H1 (cell line): Measurements from ENCODE around the gene GDPD5. TPM values are rescaled to one million over a fixed set of nuclear protein-coding genes. Genes with fewer than 3 reads are reported as not detected.
A peak's percentile ranks its signal among the peaks of the same experiment; 100 is the strongest.

Experiments used
- CTCF ChIA-PET: fragments of 300-600 bp; sonication (Branson Sonifier 250); formaldehyde crosslinking; loops from one replicate; lab custom pipeline; 2021; ENCODE audit not compliant: partially characterized antibody; lab: Charles Lee
- POLR2A ChIA-PET: fragments of 300-600 bp; sonication (Branson Sonifier 250); formaldehyde crosslinking; loops from one replicate; lab custom pipeline; 2021; ENCODE audit warnings: inconsistent platforms; ENCODE audit not compliant: partially characterized antibody; lab: Charles Lee
- DNase-seq, 2 experiments: peaks; one replicate each; pipeline versions ENCODE4 v3.0.0 to v3.0.0-alpha.2; 2010 to 2022; ENCODE audit warnings: low spot score in 2 of 2, low read depth in 1 of 2, mixed read lengths in 1 of 2
- FAIRE-seq: peaks from 2 replicates; lab custom pipeline; 2011; peaks lifted over from hg19 to GRCh38; lab: Jason Lieb, UNC
- H2AFZ ChIP-seq: 2 replicates; pipeline ENCODE4 v1.8.1; 2012; ENCODE audit warnings: low read length, inconsistent platforms
- H2AK5ac ChIP-seq: 2 replicates; pipeline ENCODE4 v1.6.1; 2013; ENCODE audit warnings: low read depth, low read length
- H2BK120ac ChIP-seq: replicated peaks from 2 replicates; pipeline ENCODE3; 2013; ENCODE audit warnings: low read depth, low read length, inconsistent platforms
- H2BK12ac ChIP-seq: 2 replicates; pipeline ENCODE4 v1.6.1; 2013; ENCODE audit warnings: low read depth, low read length
- H2BK15ac ChIP-seq: 2 replicates; pipeline ENCODE4 v1.6.1; 2013; ENCODE audit warnings: low read length
- H2BK20ac ChIP-seq: 2 replicates; pipeline ENCODE4 v1.6.1; 2013; ENCODE audit warnings: low read length
- H2BK5ac ChIP-seq: 2 replicates; pipeline ENCODE4 v1.6.1; 2013; ENCODE audit warnings: low read depth, low read length
- H3K14ac ChIP-seq: 2 replicates; pipeline ENCODE4 v1.6.1; 2013; ENCODE audit warnings: inconsistent platforms; ENCODE audit not compliant: insufficient read length
- H3K18ac ChIP-seq: 2 replicates; pipeline ENCODE4 v1.6.1; 2013; ENCODE audit warnings: low read length; ENCODE audit errors: extremely low read depth
- H3K23ac ChIP-seq: 2 replicates; pipeline ENCODE4 v1.6.1; 2013; ENCODE audit warnings: inconsistent platforms; ENCODE audit not compliant: insufficient read length
- H3K23me2 ChIP-seq: 2 replicates; pipeline ENCODE4 v1.6.1; 2013; ENCODE audit warnings: low read depth, low read length
- H3K27ac ChIP-seq: 2 replicates; pipeline ENCODE4 v1.6.1; 2011; ENCODE audit warnings: low read depth, low read length, inconsistent platforms
- H3K27me3 ChIP-seq, 4 experiments: replicated peaks in 1 of 4; 1 replicate in 1 of 4; 2 replicates in 3 of 4; pipeline versions ENCODE4 v1.6.1 to v1.8.1; 2011 to 2013; ENCODE audit warnings: low read length in 3 of 4, mild to moderate bottlenecking in 3 of 4, inconsistent platforms in 2 of 4, mixed read lengths in 2 of 4, moderate library complexity in 1 of 4; ENCODE audit not compliant: control insufficient read depth in 3 of 4, insufficient read depth in 3 of 4; ENCODE audit errors: extremely low read depth in 1 of 4
- H3K36me3 ChIP-seq, 4 experiments: 2 replicates each; pipeline versions ENCODE4 v1.6.1 to v1.8.1; 2011 to 2013; ENCODE audit warnings: mild to moderate bottlenecking in 4 of 4, low read length in 3 of 4, moderate library complexity in 2 of 4, control low read depth in 1 of 4, inconsistent platforms in 1 of 4; ENCODE audit not compliant: insufficient read depth in 4 of 4, control insufficient read depth in 2 of 4
- H3K4ac ChIP-seq: replicated peaks from 2 replicates; pipeline ENCODE3; 2013; ENCODE audit warnings: low read length, low read depth, mixed read lengths, inconsistent platforms; ENCODE audit not compliant: insufficient read length
- H3K4me1 ChIP-seq, 4 experiments: replicated peaks in 1 of 4; 1 replicate in 1 of 4; 2 replicates in 3 of 4; pipeline versions ENCODE4 v1.6.1 to v1.8.1; 2011 to 2013; ENCODE audit warnings: low read length in 3 of 4, inconsistent platforms in 2 of 4, mixed read lengths in 1 of 4; ENCODE audit not compliant: insufficient read depth in 4 of 4, control insufficient read depth in 3 of 4
- H3K4me2 ChIP-seq, 2 experiments: 2 replicates each; pipeline versions ENCODE4 v1.6.1 to v1.8.1; 2011 to 2013; ENCODE audit warnings: low read depth in 2 of 2, low read length in 2 of 2, control low read depth in 1 of 2, inconsistent platforms in 1 of 2, mild to moderate bottlenecking in 1 of 2; ENCODE audit not compliant: insufficient read depth in 1 of 2
- H3K4me3 ChIP-seq, 4 experiments: fragments of 200-600, 300-600 bp in 1 of 4; sonication (generic), shearing (Covaris generic), sonication (Bioruptor Twin) in 1 of 4; 2 replicates each; pipeline versions ENCODE4 v1.5.1 to v1.8.1; 2011 to 2016; ENCODE audit warnings: low read length in 4 of 4, low read depth in 3 of 4, control low read depth in 2 of 4, inconsistent platforms in 2 of 4, mild to moderate bottlenecking in 2 of 4, mixed read lengths in 1 of 4, moderate library complexity in 1 of 4; ENCODE audit not compliant: insufficient read depth in 2 of 4; ENCODE audit errors: extremely low read depth in 1 of 4
- H3K56ac ChIP-seq: replicated peaks from 2 replicates; pipeline ENCODE3; 2013; ENCODE audit warnings: low read depth, mild to moderate bottlenecking, mixed read lengths, low read length, inconsistent platforms; ENCODE audit not compliant: insufficient read length
- H3K79me1 ChIP-seq: 2 replicates; pipeline ENCODE4 v1.6.1; 2013; ENCODE audit warnings: low read depth, low read length, control low read depth
- H3K79me2 ChIP-seq, 2 experiments: 2 replicates each; pipeline versions ENCODE4 v1.6.1 to v1.8.1; 2012 to 2013; ENCODE audit warnings: low read length in 2 of 2, mild to moderate bottlenecking in 2 of 2, inconsistent platforms in 1 of 2; ENCODE audit not compliant: insufficient read depth in 2 of 2, control insufficient read depth in 1 of 2
- H3K9ac ChIP-seq, 4 experiments: replicated peaks in 1 of 4; 1 replicate in 1 of 4; 2 replicates in 3 of 4; pipeline versions ENCODE4 v1.6.1 to v1.8.1; 2011 to 2013; ENCODE audit warnings: low read depth in 3 of 4, low read length in 3 of 4, control low read depth in 2 of 4, mild to moderate bottlenecking in 2 of 4, moderate library complexity in 2 of 4, inconsistent platforms in 1 of 4; ENCODE audit errors: extremely low read depth in 1 of 4
- H3K9me3 ChIP-seq, 2 experiments: 2 replicates each; pipeline versions ENCODE4 v1.6.1 to v1.8.1; 2012 to 2013; ENCODE audit warnings: mild to moderate bottlenecking in 2 of 2, moderate library complexity in 2 of 2, control low read depth in 1 of 2, inconsistent platforms in 1 of 2, low read depth in 1 of 2, low read length in 1 of 2, mixed read lengths in 1 of 2; ENCODE audit not compliant: insufficient read depth in 2 of 2
- H4K20me1 ChIP-seq, 2 experiments: replicated peaks in 1 of 2; 2 replicates each; pipeline versions ENCODE3 to v1.8.1; 2011 to 2013; ENCODE audit warnings: inconsistent platforms in 2 of 2, low read length in 2 of 2, mild to moderate bottlenecking in 1 of 2; ENCODE audit not compliant: insufficient read depth in 2 of 2, control insufficient read depth in 1 of 2
- H4K5ac ChIP-seq: 2 replicates; pipeline ENCODE4 v1.6.1; 2013; ENCODE audit warnings: low read length, low read depth, mixed read lengths, inconsistent platforms; ENCODE audit not compliant: insufficient read length
- H4K8ac ChIP-seq: 2 replicates; pipeline ENCODE4 v1.8.0; 2013; ENCODE audit warnings: mild to moderate bottlenecking, moderate library complexity, low read length, inconsistent platforms; ENCODE audit not compliant: insufficient read depth; ENCODE audit errors: extremely low read depth
- H4K91ac ChIP-seq: replicated peaks from 2 replicates; pipeline ENCODE3; 2013; ENCODE audit warnings: low read length, mixed read lengths, inconsistent platforms; ENCODE audit not compliant: insufficient read length
- CBX8 ChIP-seq: fragments of 300-800, 300-1000 bp; sonication (generic); IDR thresholded peaks from 2 replicates; pipeline ENCODE4 v1.7.1; 2016; ENCODE audit warnings: low read depth, low read length, borderline replicate concordance
- JUND ChIP-seq: IDR thresholded peaks from 2 replicates; pipeline ENCODE4 v1.6.1; 2011; ENCODE audit warnings: mild to moderate bottlenecking, improper control_type of control experiment, low read length
- RAD21 ChIP-seq, 2 experiments: IDR thresholded peaks in 1 of 2; conservative IDR thresholded peaks in 1 of 2; 2 replicates each; pipeline ENCODE4 v1.6.1; 2011; ENCODE audit warnings: low read depth in 2 of 2, low read length in 2 of 2, improper control_type of control experiment in 1 of 2, inconsistent platforms in 1 of 2, mild to moderate bottlenecking in 1 of 2, moderate library complexity in 1 of 2
- TAF1 ChIP-seq: IDR thresholded peaks from 2 replicates; pipeline ENCODE4 v1.6.1; 2011; ENCODE audit warnings: mild to moderate bottlenecking, low read depth, low read length
- YY1 ChIP-seq: IDR thresholded peaks from 2 replicates; pipeline ENCODE4 v1.6.1; 2011; ENCODE audit warnings: low read depth, mild to moderate bottlenecking, low read length
- WGBS, 2 experiments: shearing (Covaris generic) in 1 of 2; methylation state at CpG; one replicate each; pipeline versions ENCODE4 v1.1.6 to v1.1.7; 2013 to 2015; ENCODE audit warnings: low lambda C conversion rate in 2 of 2, mixed read lengths in 2 of 2, inconsistent platforms in 1 of 2, low coverage in 1 of 2, missing lambda C conversion rate in 1 of 2; ENCODE audit not compliant: insufficient replicate concordance in 2 of 2, insufficient coverage in 1 of 2, insufficient read length in 1 of 2; ENCODE audit errors: extremely low coverage in 1 of 2, missing lambda C conversion rate in 1 of 2; 5-methylcytosine and 5-hydroxymethylcytosine counted together
- polyA plus RNA-seq, 7 experiments: library from polyadenylated mRNA; depleted of rRNA in 3 of 7; stranded (reverse) in 5 of 7; unstranded in 2 of 7; fragments of >200 nt in 5 of 7; fragments of 200-250 nt in 2 of 7; gene quantifications; 1 replicate in 5 of 7; 2 replicates in 1 of 7; 4 replicates in 1 of 7; pipeline versions ENCODE4 v1.2.1 to v1.2.3, GENCODE V29; 2011 to 2013; ENCODE audit warnings: missing spikeins in 2 of 7, mixed read lengths in 2 of 7
- total RNA-seq: library from RNA; stranded (reverse); fragmentation: NEBNext Ultra II Directional; extraction: Animal tissue kit (Norgen Biotek cat#: 25700); gene quantifications from 2 replicates; pipeline ENCODE4 v1.2.1, GENCODE V29; 2021
- TF ChIP-seq, protein P1 (sequence below), 3 experiments: IDR thresholded peaks; 1 replicate in 2 of 3; 2 replicates in 1 of 3; pipeline versions ENCODE4 v1.5.1 to v1.6.1; 2011; ENCODE audit warnings: low read length in 3 of 3, mild to moderate bottlenecking in 3 of 3, inconsistent platforms in 2 of 3, low read depth in 1 of 3, moderate library complexity in 1 of 3; ENCODE audit not compliant: insufficient read depth in 1 of 3; ENCODE audit errors: control extremely low read depth in 1 of 3
- TF ChIP-seq, protein P2 (sequence below): IDR thresholded peaks from 2 replicates; pipeline ENCODE4 v1.6.1; 2012; ENCODE audit warnings: inconsistent platforms

Gene GDPD5
- total and polyA plus RNA-seq, 2 of the 8 experiments (the other 6 are each of a cell fraction or from before 2014, with no cell fraction given): 7.8 to 8.6 TPM

DNA sequence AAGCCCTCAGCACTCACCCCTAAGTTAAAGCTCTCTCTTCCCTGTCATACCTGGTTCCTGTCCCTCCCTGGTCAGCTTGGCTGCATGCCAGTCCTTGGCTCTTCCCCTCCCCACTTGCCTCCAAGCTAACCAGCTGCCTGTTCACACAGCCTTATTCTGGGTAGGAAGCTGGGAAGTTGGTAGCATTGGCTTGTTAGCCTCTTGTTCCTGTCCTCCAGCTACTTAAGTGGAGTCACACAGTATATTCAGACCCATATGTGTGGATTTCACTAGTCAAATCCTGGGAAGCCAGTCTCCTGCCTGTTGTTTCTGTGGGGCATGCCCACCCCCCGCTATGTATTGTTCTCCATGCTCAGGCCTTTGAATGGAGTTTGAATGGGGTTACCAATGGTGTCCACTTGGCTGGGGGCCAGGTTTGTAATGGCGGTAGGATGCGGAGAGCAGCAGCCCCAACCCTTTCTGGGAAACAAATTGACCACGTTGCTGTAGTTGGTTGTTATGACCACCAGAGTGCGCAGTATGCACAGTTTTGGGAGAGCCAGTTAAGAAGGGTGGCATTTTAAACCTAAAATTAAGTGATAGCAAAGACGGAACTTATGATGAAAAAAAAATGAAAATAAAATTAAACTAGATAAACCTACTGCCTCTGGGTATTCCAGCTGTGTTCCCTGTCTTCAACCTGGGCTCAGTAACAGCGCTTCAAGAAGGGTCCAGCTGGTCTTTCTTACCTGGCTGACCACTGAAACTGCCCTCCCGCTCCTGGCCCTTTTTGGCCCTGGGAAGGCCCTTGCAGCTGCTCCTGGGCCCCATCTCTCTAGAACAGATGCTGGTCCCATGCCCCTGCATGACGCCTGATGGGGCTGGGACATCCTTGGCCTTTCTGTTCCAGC, 137.1 kb downstream of the GDPD5 start:
- no peaks in the 10 kb centered on the region for H3K36me3 ChIP-seq
- peak overlapping the region; percentile 65 for H2BK12ac ChIP-seq
- H2AFZ ChIP-seq: peak overlapping the region; percentile 98
- H3K56ac ChIP-seq: no peak overlapping the region
- H3K27me3 ChIP-seq: no peaks in the 10 kb centered on the region
- H2BK15ac ChIP-seq: peak overlapping the region; percentile 66
- H3K79me2 ChIP-seq: no peaks in the 10 kb centered on the region
- H2BK20ac ChIP-seq: peak overlapping the region; percentile 51; the same call in 1 of the 2 replicates
- H4K20me1 ChIP-seq: no peaks in the 10 kb centered on the region
- 0 out of 8 replicates have a peak overlapping the region, but pooled peaks of 1 of the 4 experiments have one; percentile 1 for H3K4me3 ChIP-seq
- peak overlapping the region; percentile 84 for H3K18ac ChIP-seq
- H2BK5ac ChIP-seq: 0 out of 2 replicates have a peak overlapping the region, but pooled peaks have one; percentile 41
- no peak overlapping the region for H3K14ac ChIP-seq
- no peaks in the 10 kb centered on the region for H3K79me1 ChIP-seq
- H4K8ac ChIP-seq: peak overlapping the region; percentile 90; the same call in 1 of the 2 replicates
- H3K23me2 ChIP-seq: no peaks in the 10 kb centered on the region
- H3K4ac ChIP-seq: no peak overlapping the region
- CTCF ChIA-PET: interaction anchor here (0.7 to 16.6 kb wide), 52 partner anchors 8 to 330 kb away, joined by 3 to 327 read pairs (median 6); partner anchors contain the start of genes GDPD5 and RPS3
- POLR2A ChIA-PET: interaction anchor here (0.7 to 20.0 kb wide), 6 partner anchors 15 to 58 kb away, joined by 3 to 269 read pairs (median 3); partner anchors contain the start of gene RPS3
- 35% methylated on average over 9 of the region's 9 CpGs; no CpG with 5 or more reads in 1 of the 2 experiments for WGBS, 2 experiments
- peak overlapping the region; percentile 3 for H4K5ac ChIP-seq
- peaks cover 0 to 3% (median 0%) of the 10 kb centered on the region in 4 experiments; a peak in 3 of 7 replicates for H3K4me1 ChIP-seq
- no peaks in the 10 kb centered on the region for H3K9me3 ChIP-seq
- H3K9ac ChIP-seq: no peak overlapping the region
- H3K4me2 ChIP-seq: no peak overlapping the region; a peak in 1 of 4 replicates
- no peak overlapping the region for H3K23ac ChIP-seq
- TF ChIP-seq, protein P1, sequence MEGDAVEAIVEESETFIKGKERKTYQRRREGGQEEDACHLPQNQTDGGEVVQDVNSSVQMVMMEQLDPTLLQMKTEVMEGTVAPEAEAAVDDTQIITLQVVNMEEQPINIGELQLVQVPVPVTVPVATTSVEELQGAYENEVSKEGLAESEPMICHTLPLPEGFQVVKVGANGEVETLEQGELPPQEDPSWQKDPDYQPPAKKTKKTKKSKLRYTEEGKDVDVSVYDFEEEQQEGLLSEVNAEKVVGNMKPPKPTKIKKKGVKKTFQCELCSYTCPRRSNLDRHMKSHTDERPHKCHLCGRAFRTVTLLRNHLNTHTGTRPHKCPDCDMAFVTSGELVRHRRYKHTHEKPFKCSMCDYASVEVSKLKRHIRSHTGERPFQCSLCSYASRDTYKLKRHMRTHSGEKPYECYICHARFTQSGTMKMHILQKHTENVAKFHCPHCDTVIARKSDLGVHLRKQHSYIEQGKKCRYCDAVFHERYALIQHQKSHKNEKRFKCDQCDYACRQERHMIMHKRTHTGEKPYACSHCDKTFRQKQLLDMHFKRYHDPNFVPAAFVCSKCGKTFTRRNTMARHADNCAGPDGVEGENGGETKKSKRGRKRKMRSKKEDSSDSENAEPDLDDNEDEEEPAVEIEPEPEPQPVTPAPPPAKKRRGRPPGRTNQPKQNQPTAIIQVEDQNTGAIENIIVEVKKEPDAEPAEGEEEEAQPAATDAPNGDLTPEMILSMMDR (IDR thresholded peaks at IDR 0.05; ENCODE audit: control extremely low read depth in 1 of 3, insufficient read depth in 1 of 3, low read depth in 1 of 3, low read length in 3 of 3): peak; percentile 56 to 79 (median 78)
- peak; percentile 84 to 85 for TF ChIP-seq RAD21 (IDR thresholded peaks at IDR 0.05 in 1 of 2, conservative IDR thresholded peaks at IDR 0.05 in 1 of 2; ENCODE audit: low read depth in 2 of 2, low read length in 2 of 2)
- TF ChIP-seq, protein P2, sequence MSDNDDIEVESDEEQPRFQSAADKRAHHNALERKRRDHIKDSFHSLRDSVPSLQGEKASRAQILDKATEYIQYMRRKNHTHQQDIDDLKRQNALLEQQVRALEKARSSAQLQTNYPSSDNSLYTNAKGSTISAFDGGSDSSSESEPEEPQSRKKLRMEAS: peak; percentile 54
- no peak for TF ChIP-seq CBX8
- TF ChIP-seq JUND: no peak
- TF ChIP-seq TAF1: peak; percentile 41; the same call in 1 of the 2 replicates
- peak; percentile 93 for TF ChIP-seq YY1
- FAIRE-seq: peak; percentile 7
- H3K27ac ChIP-seq: no peak overlapping the region
- H2AK5ac ChIP-seq: no peak overlapping the region; the same call in 1 of the 2 replicates
- H2BK120ac ChIP-seq: no peak overlapping the region
- DNase-seq: peak; percentile 33 to 77
- H4K91ac ChIP-seq: peak overlapping the region; percentile 11
